GM23248 (cell line): Measurements from ENCODE around the gene TRAF6.

ENCODE experiments used
- EZH2 ChIP-seq: fragments of 200-600 bp; sonication (generic); IDR thresholded peaks from 2 replicates; pipeline ENCODE4 v1.6.1; 2018; ENCODE audit warnings: antibody characterized with exemption, mild to moderate bottlenecking; ENCODE audit not compliant: insufficient read depth, poor library complexity, severe bottlenecking
- EZH2phosphoT487 ChIP-seq: fragments of 200-600 bp; sonication (generic); IDR thresholded peaks from 2 replicates; pipeline ENCODE4 v1.6.1; 2018; ENCODE audit warnings: antibody characterized with exemption, moderate library complexity, mild to moderate bottlenecking, low read depth; ENCODE audit not compliant: insufficient read depth

DNA sequence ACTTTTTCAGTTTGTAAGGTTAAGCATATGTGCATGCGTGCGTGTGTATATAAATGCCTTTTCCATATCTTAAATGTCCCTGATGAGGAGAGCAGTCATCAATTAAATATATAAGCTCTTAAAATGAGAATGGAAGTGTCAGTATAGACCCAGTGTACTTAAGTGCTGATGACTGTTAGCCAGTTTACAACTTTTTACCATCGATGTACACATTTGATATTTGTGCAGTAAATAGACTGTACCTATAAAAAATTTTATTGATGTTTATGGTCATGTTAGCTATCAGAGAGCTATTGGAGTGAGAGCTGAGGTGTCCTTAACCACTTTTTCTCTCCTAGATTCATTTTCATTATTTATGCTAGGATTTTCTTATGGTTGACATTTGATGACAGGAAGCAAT is 45.4 kb downstream of the TRAF6 start:
- no peak for TF ChIP-seq EZH2phosphoT487
- no peak for TF ChIP-seq EZH2
